RWPE2 (cell line): ENCODE results near the gene TMEM38B.

Experiments used
- ATAC-seq: fragments of 200-7000 bp; cut with Tn5 transposase; 3 replicates; pipeline ENCODE4 v1.9.1; 2021; ENCODE audit warnings: low read depth
- DNase-seq: peaks from one replicate; pipeline ENCODE4 v3.0.0-alpha.2; 2020; ENCODE audit warnings: low spot score
- H3K27ac ChIP-seq: fragments of 450-650 bp; 2 replicates; pipeline ENCODE4 v1.5.1; 2017; ENCODE audit warnings: mild to moderate bottlenecking; ENCODE audit not compliant: poor library complexity, severe bottlenecking
- H3K27me3 ChIP-seq: fragments of 250-450 bp; sonication (Bioruptor Pico); 2 replicates; pipeline ENCODE4 v1.5.1; 2021; ENCODE audit warnings: mild to moderate bottlenecking, moderate library complexity; ENCODE audit not compliant: insufficient read depth, poor library complexity, severe bottlenecking
- H3K36me3 ChIP-seq: fragments of 250-450 bp; sonication (Bioruptor Pico); 2 replicates; pipeline ENCODE4 v1.5.1; 2020; ENCODE audit warnings: low read depth, mild to moderate bottlenecking, moderate library complexity
- H3K4me1 ChIP-seq: fragments of 250-450 bp; sonication (Bioruptor Pico); 2 replicates; pipeline ENCODE4 v1.5.1; 2021; ENCODE audit warnings: mild to moderate bottlenecking, moderate library complexity; ENCODE audit not compliant: insufficient read depth, poor library complexity, severe bottlenecking
- H3K4me3 ChIP-seq: fragments of 250-450 bp; sonication (Bioruptor Pico); 2 replicates; pipeline ENCODE4 v1.5.1; 2021; ENCODE audit warnings: mild to moderate bottlenecking, moderate library complexity; ENCODE audit not compliant: severe bottlenecking
- H3K9me3 ChIP-seq: fragments of 250-450 bp; sonication (Bioruptor Pico); 2 replicates; pipeline ENCODE4 v1.5.1; 2021; ENCODE audit warnings: mild to moderate bottlenecking, moderate library complexity; ENCODE audit not compliant: severe bottlenecking
- CTCF ChIP-seq: fragments of 450-650 bp; IDR thresholded peaks from one replicate; pipeline ENCODE4 v1.5.1; 2017; ENCODE audit warnings: mild to moderate bottlenecking, moderate library complexity; ENCODE audit not compliant: poor library complexity, severe bottlenecking

TMEM38B gene

GRCh38 chr9:105693435-105694189 lies 729 bp upstream of the TMEM38B start:
- no peak for TF ChIP-seq CTCF
- ATAC-seq, result peak; percentile 24; the same call in 2 of the 3 replicates
- Histone ChIP-seq H3K27ac (no peak overlapping the region), H3K27me3 (peaks cover 21% of the 10 kb centered on the region), H3K36me3 (no peaks in the 10 kb centered on the region), H3K4me3 (peak overlapping the region; percentile 86), H3K9me3 (no peaks in the 10 kb centered on the region), H3K4me1 (peaks cover 5% of the 10 kb centered on the region)
- DNase-seq, result no peak

GRCh38 chr9:105694848-105695581 lies 674 bp downstream of the TMEM38B start:
- DNase-seq (peak; percentile 64), ATAC-seq (peak; percentile 77)
- Histone ChIP-seq H3K4me1 (peaks cover 5% of the 10 kb centered on the region), H3K27me3 (peaks cover 20% of the 10 kb centered on the region), H3K9me3 (no peaks in the 10 kb centered on the region), H3K36me3 (no peaks in the 10 kb centered on the region), H3K27ac (no peak overlapping the region), H3K4me3 (peak overlapping the region; percentile 86)
- TF ChIP-seq CTCF, result no peak

GRCh38 chr9:105696219-105696793 lies 2.0 kb downstream of the TMEM38B start:
- H3K4me1 ChIP-seq, result peaks cover 5% of the 10 kb centered on the region
- TF ChIP-seq CTCF, result no peak

GRCh38 chr9:105697871-105698270 lies 3.5 kb downstream of the TMEM38B start:
- no peak for DNase-seq
- no peaks in the 10 kb centered on the region for H3K9me3 ChIP-seq
- no peak overlapping the region for H3K4me3 ChIP-seq
- H3K4me1 ChIP-seq, result peaks cover 5% of the 10 kb centered on the region
- no peaks in the 10 kb centered on the region for H3K36me3 ChIP-seq
- ATAC-seq, result no peak
- peaks cover 4% of the 10 kb centered on the region for H3K27me3 ChIP-seq
- TF ChIP-seq CTCF, result no peak
- no peak overlapping the region for H3K27ac ChIP-seq

More at GRCh38 chr9:105696219-105696793, 2.0 kb downstream of the TMEM38B start:
- peaks cover 15% of the 10 kb centered on the region for H3K27me3 ChIP-seq
- ATAC-seq, result no peak
- H3K36me3 ChIP-seq, result no peaks in the 10 kb centered on the region
- H3K27ac ChIP-seq, result no peak overlapping the region
- DNase-seq, result no peak
- H3K4me3 ChIP-seq, result no peak overlapping the region
- no peaks in the 10 kb centered on the region for H3K9me3 ChIP-seq
